H9 (cell line): ENCODE measurements around the gene TGFB3. TPM values are rescaled to one million over a fixed set of nuclear protein-coding genes. Genes with fewer than 3 reads are reported as not detected.
A peak's percentile ranks its signal among the peaks of the same experiment; 100 is the strongest.
"Not testable (repeated sequence)": the region's sequence is repeated elsewhere in the genome, so short reads cannot be mapped to it uniquely, and the experiment has no call there.

Experiments used
- DNase-seq: peaks from one replicate; pipeline ENCODE4 v3.0.0-alpha.2; 2017
- H2AFZ ChIP-seq: one replicate; pipeline ENCODE4 v1.6.1; 2013; ENCODE audit warnings: mild to moderate bottlenecking, low read length, control low read depth, moderate library complexity
- H2AK5ac ChIP-seq: 2 replicates; pipeline ENCODE4 v1.6.1; 2013; ENCODE audit warnings: low read length, control low read depth, mixed read lengths; ENCODE audit not compliant: insufficient read length
- H2BK120ac ChIP-seq: one replicate; pipeline ENCODE4 v1.6.1; 2013; ENCODE audit warnings: low read depth, mild to moderate bottlenecking, low read length, control low read depth, inconsistent platforms; ENCODE audit not compliant: poor library complexity, severe bottlenecking
- H2BK12ac ChIP-seq: 2 replicates; pipeline ENCODE4 v1.6.1; 2013; ENCODE audit warnings: low read length, control low read depth, mixed read lengths, low read depth; ENCODE audit not compliant: insufficient read length
- H2BK15ac ChIP-seq: 2 replicates; pipeline ENCODE4 v1.6.1; 2013; ENCODE audit warnings: low read depth, low read length, control low read depth
- H2BK20ac ChIP-seq: one replicate; pipeline ENCODE4 v1.6.1; 2013; ENCODE audit warnings: low read depth, mild to moderate bottlenecking, low read length, control low read depth, inconsistent platforms; ENCODE audit not compliant: poor library complexity, severe bottlenecking
- H2BK5ac ChIP-seq: 2 replicates; pipeline ENCODE4 v1.6.1; 2013; ENCODE audit warnings: low read length, control low read depth, mixed read lengths; ENCODE audit not compliant: insufficient read length
- H3K14ac ChIP-seq: 2 replicates; pipeline ENCODE4 v1.6.1; 2013; ENCODE audit warnings: low read length, control low read depth; ENCODE audit not compliant: insufficient read depth
- H3K18ac ChIP-seq: 2 replicates; pipeline ENCODE4 v1.6.1; 2013; ENCODE audit warnings: low read depth, mild to moderate bottlenecking, mixed read lengths, low read length, control low read depth; ENCODE audit not compliant: insufficient read length
- H3K23ac ChIP-seq: 2 replicates; pipeline ENCODE4 v1.6.1; 2013; ENCODE audit warnings: low read length, control low read depth, mixed read lengths, low read depth; ENCODE audit not compliant: insufficient read length
- H3K23me2 ChIP-seq: 2 replicates; pipeline ENCODE4 v1.6.1; 2013; ENCODE audit warnings: low read depth, mild to moderate bottlenecking, mixed read lengths, low read length, control low read depth; ENCODE audit not compliant: insufficient read length, poor library complexity, severe bottlenecking
- H3K27ac ChIP-seq: 2 replicates; pipeline ENCODE4 v1.5.1; 2013; ENCODE audit warnings: low read length, control low read depth, mixed read lengths, low read depth; ENCODE audit not compliant: insufficient read length
- H3K27me3 ChIP-seq: 2 replicates; pipeline ENCODE4 v1.6.1; 2013; ENCODE audit warnings: low read length, control low read depth, inconsistent platforms; ENCODE audit not compliant: insufficient read depth
- H3K4ac ChIP-seq: 2 replicates; pipeline ENCODE4 v1.6.1; 2013; ENCODE audit warnings: low read depth, mild to moderate bottlenecking, control low read depth, inconsistent platforms, low read length, moderate library complexity
- H3K4me1 ChIP-seq: 2 replicates; pipeline ENCODE4 v1.6.1; 2013; ENCODE audit warnings: low read length, control low read depth, inconsistent platforms; ENCODE audit not compliant: insufficient read depth
- H3K4me2 ChIP-seq: 2 replicates; pipeline ENCODE4 v1.6.1; 2013; ENCODE audit warnings: low read length, control low read depth, mixed read lengths; ENCODE audit not compliant: insufficient read length, insufficient read depth
- H3K56ac ChIP-seq: 2 replicates; pipeline ENCODE4 v1.6.1; 2013; ENCODE audit warnings: low read depth, mild to moderate bottlenecking, mixed read lengths, low read length, control low read depth; ENCODE audit not compliant: insufficient read length
- H3K79me1 ChIP-seq: 2 replicates; pipeline ENCODE4 v1.6.1; 2013; ENCODE audit warnings: low read depth, mild to moderate bottlenecking, moderate library complexity, low read length, control low read depth, inconsistent platforms; ENCODE audit not compliant: insufficient read depth, poor library complexity, severe bottlenecking
- H3K79me2 ChIP-seq: 2 replicates; pipeline ENCODE4 v1.6.1; 2013; ENCODE audit warnings: low read length, control low read depth, inconsistent platforms; ENCODE audit not compliant: insufficient read depth
- H3K9ac ChIP-seq: 2 replicates; pipeline ENCODE4 v1.6.1; 2013; ENCODE audit warnings: low read length, control low read depth, mixed read lengths; ENCODE audit not compliant: insufficient read length; ENCODE audit errors: extremely low read depth
- H3K9me3 ChIP-seq: one replicate; pipeline ENCODE4 v1.6.1; 2013; ENCODE audit warnings: low read depth, low read length, inconsistent platforms; ENCODE audit not compliant: control insufficient read depth
- H3T11ph ChIP-seq: one replicate; pipeline ENCODE4 v1.6.1; 2013; ENCODE audit warnings: mild to moderate bottlenecking, low read length, control low read depth, inconsistent platforms
- H4K20me1 ChIP-seq: one replicate; pipeline ENCODE4 v1.6.1; 2013; ENCODE audit not compliant: control insufficient read depth, insufficient read length, insufficient read depth
- H4K5ac ChIP-seq: 2 replicates; pipeline ENCODE4 v1.6.1; 2013; ENCODE audit warnings: low read depth, mild to moderate bottlenecking, mixed read lengths, low read length, control low read depth; ENCODE audit not compliant: insufficient read length
- H4K8ac ChIP-seq: replicated peaks from 2 replicates; pipeline ENCODE4 v1.6.1; 2013; ENCODE audit warnings: low read length, control low read depth, mixed read lengths, low read depth; ENCODE audit not compliant: insufficient read length
- H4K91ac ChIP-seq: 2 replicates; pipeline ENCODE4 v1.6.1; 2013; ENCODE audit warnings: low read depth, mild to moderate bottlenecking, moderate library complexity, mixed read lengths, low read length, control low read depth; ENCODE audit not compliant: insufficient read length
- H3K27ac Mint-ChIP-seq, 3 experiments: 2 replicates in 2 of 3; 3 replicates in 1 of 3; pipeline ENCODE4 v1.8.0; 2020 to 2021; ENCODE audit warnings: mixed read lengths in 3 of 3, mild to moderate bottlenecking in 1 of 3, moderate library complexity in 1 of 3
- H3K27me3 Mint-ChIP-seq: 2 replicates; pipeline ENCODE4 v1.8.0; 2021; ENCODE audit warnings: low read depth, mild to moderate bottlenecking, moderate library complexity, mixed read lengths
- H3K36me3 Mint-ChIP-seq, 3 experiments: 2 replicates in 2 of 3; 3 replicates in 1 of 3; pipeline ENCODE4 v1.8.0; 2020 to 2021; ENCODE audit warnings: low read depth in 3 of 3, mixed read lengths in 3 of 3; ENCODE audit not compliant: insufficient read depth in 1 of 3
- H3K4me1 Mint-ChIP-seq, 2 experiments: 2 replicates each; pipeline ENCODE4 v1.8.0; 2020; ENCODE audit warnings: mixed read lengths in 2 of 2
- H3K4me3 Mint-ChIP-seq, 2 experiments: 2 replicates in 1 of 2; 3 replicates in 1 of 2; pipeline ENCODE4 v1.8.0; 2020 to 2021; ENCODE audit warnings: mild to moderate bottlenecking in 2 of 2, mixed read lengths in 2 of 2, moderate library complexity in 1 of 2
- H3K9me3 Mint-ChIP-seq, 2 experiments: 2 replicates in 1 of 2; 3 replicates in 1 of 2; pipeline ENCODE4 v1.8.0; 2020; ENCODE audit warnings: mild to moderate bottlenecking in 2 of 2, mixed read lengths in 2 of 2, moderate library complexity in 1 of 2
- WGBS: extraction: QIAGEN DNeasy Blood & Tissue Kit; methylation state at CpG from one replicate; pipeline ENCODE4 v1.1.7; 2013; ENCODE audit warnings: missing lambda C conversion rate, low lambda C conversion rate, mixed read lengths; ENCODE audit not compliant: insufficient read length; ENCODE audit errors: extremely low coverage; 5-methylcytosine and 5-hydroxymethylcytosine counted together
- total RNA-seq: library from RNA; stranded (reverse); gene quantifications from 2 replicates; pipeline ENCODE4 v1.2.1, GENCODE V29; 2021
- TF ChIP-seq, protein P1 (sequence below): fragments of 200-600 bp; sonication (generic); conservative IDR thresholded peaks from 3 replicates; pipeline ENCODE4 v1.8.0; 2021; ENCODE audit warnings: antibody characterized with exemption, mild to moderate bottlenecking

Gene TGFB3
- total RNA-seq, 1 experiment from 2014 or later = 0.37 TPM

DNA sequence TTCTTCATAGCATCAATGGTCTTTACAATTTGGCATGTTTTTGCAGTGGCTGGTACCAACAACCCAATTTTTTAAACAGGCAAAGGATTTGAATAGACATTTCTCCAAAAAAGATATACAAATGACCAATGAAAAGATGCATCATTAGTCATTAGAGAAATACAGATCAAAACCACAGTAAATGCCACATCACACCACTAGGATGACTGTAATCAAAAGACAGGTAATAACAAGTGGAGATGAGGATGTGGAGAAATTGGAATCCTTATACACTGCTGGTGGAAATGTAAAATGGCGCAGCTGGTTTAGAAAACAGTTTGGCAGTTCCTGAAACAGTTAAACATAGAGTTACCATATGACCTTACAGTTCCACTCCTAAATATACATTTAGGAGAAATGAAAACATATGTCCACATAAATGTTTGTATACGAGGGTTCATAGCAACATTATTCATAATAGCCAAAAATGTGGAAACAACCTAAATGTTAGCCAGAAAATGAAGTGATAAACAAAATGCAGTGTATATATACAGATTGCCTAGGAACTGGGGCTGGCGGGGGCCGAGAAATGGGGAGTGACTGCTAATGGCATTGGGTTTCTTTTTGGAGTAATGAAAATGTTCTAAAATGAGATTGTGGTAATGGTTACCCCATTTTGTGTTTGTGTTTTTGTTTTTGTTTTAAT, 55.2 kb downstream of the TGFB3 start:
- TF ChIP-seq, protein P1, sequence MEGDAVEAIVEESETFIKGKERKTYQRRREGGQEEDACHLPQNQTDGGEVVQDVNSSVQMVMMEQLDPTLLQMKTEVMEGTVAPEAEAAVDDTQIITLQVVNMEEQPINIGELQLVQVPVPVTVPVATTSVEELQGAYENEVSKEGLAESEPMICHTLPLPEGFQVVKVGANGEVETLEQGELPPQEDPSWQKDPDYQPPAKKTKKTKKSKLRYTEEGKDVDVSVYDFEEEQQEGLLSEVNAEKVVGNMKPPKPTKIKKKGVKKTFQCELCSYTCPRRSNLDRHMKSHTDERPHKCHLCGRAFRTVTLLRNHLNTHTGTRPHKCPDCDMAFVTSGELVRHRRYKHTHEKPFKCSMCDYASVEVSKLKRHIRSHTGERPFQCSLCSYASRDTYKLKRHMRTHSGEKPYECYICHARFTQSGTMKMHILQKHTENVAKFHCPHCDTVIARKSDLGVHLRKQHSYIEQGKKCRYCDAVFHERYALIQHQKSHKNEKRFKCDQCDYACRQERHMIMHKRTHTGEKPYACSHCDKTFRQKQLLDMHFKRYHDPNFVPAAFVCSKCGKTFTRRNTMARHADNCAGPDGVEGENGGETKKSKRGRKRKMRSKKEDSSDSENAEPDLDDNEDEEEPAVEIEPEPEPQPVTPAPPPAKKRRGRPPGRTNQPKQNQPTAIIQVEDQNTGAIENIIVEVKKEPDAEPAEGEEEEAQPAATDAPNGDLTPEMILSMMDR = peak; percentile 33; the same call in 1 of the 3 replicates
- DNase-seq = no peak
- no peak overlapping the region for H3K4me3 Mint-ChIP-seq
- Histone ChIP-seq H4K8ac (no peak overlapping the region), H3K27me3 (no peaks in the 10 kb centered on the region), H3K9me3 (no peaks in the 10 kb centered on the region), H2AFZ (no peak overlapping the region), H2AK5ac (no peak overlapping the region), H2BK5ac (no peak overlapping the region), H3K14ac (no peak overlapping the region), H3K23me2 (no peaks in the 10 kb centered on the region), H3K4ac (no peak overlapping the region), H3K79me2 (no peaks in the 10 kb centered on the region), H4K20me1 (no peaks in the 10 kb centered on the region), H3K9ac (no peak overlapping the region), H2BK12ac (no peak overlapping the region), H3K4me2 (no peak overlapping the region), H2BK20ac (no peak overlapping the region), H2BK120ac (no peak overlapping the region), H4K5ac (no peak overlapping the region), H3K27ac (no peak overlapping the region), H3K18ac (no peak overlapping the region), H3T11ph (no peak overlapping the region), H3K4me1 (no peaks in the 10 kb centered on the region), H3K23ac (no peak overlapping the region), H3K79me1 (no peaks in the 10 kb centered on the region), H2BK15ac (no peak overlapping the region), H4K91ac (no peak overlapping the region), H3K56ac (no peak overlapping the region)
- H3K36me3 Mint-ChIP-seq = peaks cover 5 to 9% (median 7%) of the 10 kb centered on the region in 3 experiments; a peak in 5 of 7 replicates
- H3K27me3 Mint-ChIP-seq = no peaks in the 10 kb centered on the region; the same call in 1 of the 2 replicates
- H3K4me1 Mint-ChIP-seq = peaks cover 0 to 9% of the 10 kb centered on the region in 2 experiments; a peak in 3 of 4 replicates
- no peak overlapping the region for H3K27ac Mint-ChIP-seq
- no CpG with 5 or more reads among the region's 4 CpGs for WGBS
- peaks cover 7 to 9% of the 10 kb centered on the region in 2 experiments for H3K9me3 Mint-ChIP-seq

DNA sequence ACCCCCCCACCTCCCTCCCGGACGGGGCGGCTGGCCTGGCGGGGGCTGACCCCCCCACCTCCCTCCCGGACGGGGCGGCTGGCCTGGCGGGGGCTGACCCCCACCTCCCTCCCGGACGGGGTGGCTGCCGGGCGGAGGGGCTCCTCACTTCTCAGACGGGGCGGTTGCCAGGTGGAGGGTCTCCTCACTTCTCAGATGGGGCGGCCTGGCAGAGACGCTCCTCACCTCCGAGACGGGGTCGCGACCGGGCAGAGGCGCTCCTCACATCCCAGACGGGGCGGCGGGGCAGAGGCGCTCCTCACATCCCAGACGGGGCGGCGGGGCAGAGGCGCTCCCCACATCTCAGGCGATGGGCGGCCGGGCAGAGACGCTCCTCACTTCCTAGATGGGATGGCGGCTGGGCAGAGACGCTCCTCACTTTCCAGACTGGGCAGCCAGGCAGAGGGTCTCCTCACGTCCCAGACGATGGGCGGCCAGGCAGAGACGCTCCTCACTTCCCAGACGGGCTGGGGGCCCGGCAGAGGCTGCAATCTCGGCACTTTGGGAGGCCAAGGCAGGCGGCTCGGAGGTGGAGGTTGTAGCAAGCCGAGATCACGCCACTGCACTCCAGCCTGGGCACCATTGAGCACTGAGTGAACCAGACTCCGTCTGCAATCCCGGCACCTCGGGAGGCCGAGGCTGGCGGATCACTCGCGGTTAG, 56.5 kb downstream of the TGFB3 start:
- not testable (repeated sequence) for H3K27me3 ChIP-seq
- no CpG with 5 or more reads among the region's 54 CpGs for WGBS

More for the DNA sequence above, 56.5 kb downstream of the TGFB3 start:
- H2BK120ac ChIP-seq, H4K20me1 ChIP-seq, H3K27ac Mint-ChIP-seq, H3K79me2 ChIP-seq, H3K27me3 Mint-ChIP-seq, H3K4me3 Mint-ChIP-seq, H3K79me1 ChIP-seq, H3K9me3 ChIP-seq, H3K23me2 ChIP-seq, H3K23ac ChIP-seq, H4K8ac ChIP-seq, H3K4me2 ChIP-seq, H2BK5ac ChIP-seq, H2BK12ac ChIP-seq, H3K14ac ChIP-seq, H3T11ph ChIP-seq, H3K27ac ChIP-seq, H3K18ac ChIP-seq, H4K91ac ChIP-seq, DNase-seq, H3K56ac ChIP-seq, H2BK15ac ChIP-seq, H2AK5ac ChIP-seq, H2AFZ ChIP-seq, H3K9ac ChIP-seq, H3K4me1 ChIP-seq, H3K4ac ChIP-seq, H2BK20ac ChIP-seq, H3K4me1 Mint-ChIP-seq, H4K5ac ChIP-seq: not testable (repeated sequence)
- peaks cover 14 to 19% (median 16%) of the 10 kb centered on the region in 3 experiments for H3K36me3 Mint-ChIP-seq
- H3K9me3 Mint-ChIP-seq = peaks cover 14 to 17% of the 10 kb centered on the region in 2 experiments
